Stimulated activated effector memory CD8-positive, alpha-beta T cell treated with anti-CD3 and anti-CD28 coated beads, Interleukin-12 subunit alpha, Interleukin-12 subunit beta, amount 100 ng/mL, for 72 hours (primary cell): ENCODE results near the gene POMT1.
A peak's percentile ranks its signal among the peaks of the same experiment; 100 is the strongest.
"Not testable (repeated sequence)": the region's sequence is repeated elsewhere in the genome, so short reads cannot be mapped to it uniquely, and the experiment has no call there.

Experiments
- ATAC-seq: fragments of 150-1000 bp; cut with Tn5 transposase; 2 replicates; pipeline ENCODE4 v1.10.0; 2021
- DNase-seq, 2 donors: peaks; one replicate each; pipeline ENCODE4 v3.0.0; 2021 to 2022; ENCODE audit warnings: low spot score in 2 of 2
- H3K27ac Mint-ChIP-seq: one replicate; pipeline ENCODE4 v1.8.0; 2022; ENCODE audit warnings: mild to moderate bottlenecking, mixed read lengths
- H3K36me3 Mint-ChIP-seq: one replicate; pipeline ENCODE4 v1.8.0; 2022; ENCODE audit warnings: mild to moderate bottlenecking, mixed read lengths
- H3K4me1 Mint-ChIP-seq: one replicate; pipeline ENCODE4 v1.8.0; 2022; ENCODE audit warnings: mixed read lengths
- H3K4me3 Mint-ChIP-seq: one replicate; pipeline ENCODE4 v1.8.0; 2022; ENCODE audit warnings: mild to moderate bottlenecking, mixed read lengths
- H3K9me3 Mint-ChIP-seq: one replicate; pipeline ENCODE4 v1.8.0; 2022; ENCODE audit warnings: mixed read lengths

The POMT1 gene

DNA sequence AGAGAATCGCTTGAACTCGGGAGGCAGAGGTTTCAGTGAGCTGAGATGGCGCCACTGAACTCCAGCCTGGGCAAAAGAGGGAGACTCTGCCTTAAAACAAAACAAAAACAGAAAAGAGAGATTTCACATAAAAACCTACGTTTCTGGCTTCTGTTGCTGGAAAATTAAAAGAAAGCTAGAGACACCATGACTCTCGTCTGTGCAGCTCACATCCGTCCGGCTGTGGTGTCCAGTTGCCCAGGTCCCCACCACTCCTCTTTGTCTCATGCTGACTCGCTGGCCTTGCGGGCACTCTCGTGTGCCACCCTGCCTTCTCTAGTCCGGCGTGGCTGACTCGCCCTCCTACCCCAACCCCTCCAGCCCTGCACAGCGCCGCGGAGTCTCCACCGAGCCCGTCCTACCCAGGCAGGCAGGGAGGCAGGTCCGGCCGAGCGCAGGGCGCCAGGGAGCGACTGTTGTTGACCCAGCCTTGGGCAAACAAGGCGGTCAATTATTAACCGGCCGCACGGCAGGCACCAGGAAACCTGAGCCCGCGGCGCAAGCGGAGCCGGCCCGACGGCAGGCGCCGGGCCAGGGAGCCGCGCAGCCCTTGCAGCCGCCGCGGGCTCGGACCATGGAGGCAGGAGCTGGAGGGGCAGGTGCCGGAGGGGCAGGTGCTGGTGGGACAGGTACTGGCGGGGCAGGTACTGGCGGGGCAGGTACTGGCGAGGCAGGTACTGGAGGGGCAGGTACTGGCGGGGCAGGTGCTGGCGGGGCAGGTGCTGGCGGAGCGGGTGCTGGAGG lies 42.5 kb downstream of the POMT1 start, which contains the start of gene PRRT1B:
TSS of gene PRRT1B (plus strand) at position 521 of the 783 bp plus-strand sequence. CDS start at position 614, 93 bp downstream.
- Mint-ChIP-seq H3K36me3 (peaks cover 5% of the 10 kb centered on the region), H3K27ac (no peak within 1 kb of the TSS), H3K9me3 (peaks cover 6% of the 10 kb centered on the region), H3K4me1 (peaks cover 25% of the 10 kb centered on the region), H3K4me3 (peak within 1 kb of the TSS; percentile 59)
- DNase-seq (no peak), ATAC-seq (no peak)

DNA sequence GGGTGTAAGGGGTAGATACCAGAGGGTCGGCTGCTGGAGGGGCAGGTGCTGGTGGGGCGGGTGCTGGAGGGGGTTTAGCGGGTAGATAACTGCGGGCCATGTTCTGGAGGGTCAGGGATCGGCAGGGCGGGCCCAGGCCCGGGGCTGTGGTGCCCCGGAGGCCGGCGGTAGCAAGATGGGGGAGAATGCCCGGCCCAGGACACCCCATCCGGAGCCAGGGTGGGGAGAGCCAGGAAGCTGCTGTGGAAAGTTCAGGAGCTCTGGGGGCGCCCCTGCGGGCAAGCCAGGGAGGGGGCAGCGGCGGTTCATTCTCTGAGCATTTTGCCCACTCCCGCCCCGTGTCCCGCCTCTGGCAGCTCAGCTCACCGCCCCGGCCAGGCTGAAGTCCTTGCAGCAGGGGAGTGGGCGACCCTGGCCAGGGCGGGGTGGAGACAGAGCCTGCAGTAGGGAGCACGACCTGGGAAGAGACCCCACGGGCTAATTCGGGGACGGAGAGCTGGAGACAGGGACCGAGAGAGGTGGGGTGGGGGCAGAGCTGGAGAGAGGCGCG lies 43.1 kb downstream of the POMT1 start:
- Mint-ChIP-seq H3K36me3 (no peaks in the 10 kb centered on the region), H3K27ac (no peak overlapping the region), H3K4me1 (peaks cover 19% of the 10 kb centered on the region), H3K4me3 (peak overlapping the region; percentile 59), H3K9me3 (peaks cover 6% of the 10 kb centered on the region)
- DNase-seq: no peak
- ATAC-seq: no peak

DNA sequence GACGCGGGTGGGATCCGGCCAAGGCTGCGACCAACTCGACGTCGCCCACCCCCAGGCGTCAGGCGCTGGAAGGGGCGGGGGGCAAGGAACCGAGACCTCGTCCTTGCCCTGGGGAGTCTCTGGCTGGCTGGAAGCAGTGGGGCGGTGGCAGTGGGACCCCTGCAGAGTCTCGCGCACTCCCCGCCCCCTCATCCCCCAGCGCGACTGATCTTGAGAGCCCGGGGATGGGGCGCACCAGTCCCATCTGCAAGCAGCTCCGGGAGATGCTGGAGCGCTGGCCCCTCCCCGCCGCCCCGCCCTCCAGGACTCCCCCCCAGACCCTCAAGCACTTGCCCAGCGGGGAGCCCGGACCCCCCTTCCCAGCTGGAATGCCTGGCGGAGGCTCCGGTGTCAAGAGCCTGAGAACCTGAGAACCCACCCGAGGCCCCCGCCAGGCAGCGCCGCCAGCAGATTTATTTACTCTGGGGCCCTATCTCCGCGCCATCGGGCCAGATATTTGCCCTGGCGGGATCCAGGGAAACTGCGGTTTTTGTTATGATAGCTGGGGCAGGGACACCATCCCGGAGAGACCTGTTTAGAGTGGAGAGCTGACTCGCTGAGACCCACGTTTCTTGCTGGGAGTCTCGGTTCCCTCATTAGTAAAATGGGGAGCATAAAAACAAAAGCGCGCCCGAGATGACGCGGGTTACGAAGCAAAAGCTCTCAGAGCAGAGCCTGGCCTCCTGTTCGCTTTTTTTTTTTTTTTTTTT lies 43.8 kb downstream of the POMT1 start:
- H3K4me3 Mint-ChIP-seq: peak overlapping the region; percentile 59
- DNase-seq (no peak), ATAC-seq (peak; percentile 37)
- peaks cover 18% of the 10 kb centered on the region for H3K4me1 Mint-ChIP-seq
- H3K9me3 Mint-ChIP-seq: peaks cover 6% of the 10 kb centered on the region
- no peak overlapping the region for H3K27ac Mint-ChIP-seq
- no peaks in the 10 kb centered on the region for H3K36me3 Mint-ChIP-seq

DNA sequence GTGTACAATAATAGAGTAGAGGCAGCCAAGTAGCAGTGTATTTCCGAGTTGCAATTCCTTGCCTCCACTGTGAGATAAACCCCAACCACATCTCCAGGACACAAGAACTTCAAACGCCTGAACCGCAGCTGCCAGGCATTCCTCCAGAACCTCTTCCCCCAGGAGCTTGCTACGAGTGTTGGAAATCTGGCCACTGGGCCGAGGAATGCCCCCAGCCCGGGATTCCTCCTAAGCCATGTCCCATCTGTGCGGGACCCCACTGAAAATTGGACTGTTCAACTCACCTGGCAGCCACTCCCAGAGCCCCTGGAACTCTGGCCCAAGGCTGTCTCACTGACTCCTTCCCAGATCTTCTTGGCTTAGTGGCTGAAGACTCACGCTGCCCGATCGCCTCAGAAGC lies 46.5 kb downstream of the POMT1 start:
- DNase-seq, H3K27ac Mint-ChIP-seq, H3K36me3 Mint-ChIP-seq, H3K4me3 Mint-ChIP-seq, H3K9me3 Mint-ChIP-seq, ATAC-seq: not testable (repeated sequence)
- peaks cover 18% of the 10 kb centered on the region for H3K4me1 Mint-ChIP-seq

DNA sequence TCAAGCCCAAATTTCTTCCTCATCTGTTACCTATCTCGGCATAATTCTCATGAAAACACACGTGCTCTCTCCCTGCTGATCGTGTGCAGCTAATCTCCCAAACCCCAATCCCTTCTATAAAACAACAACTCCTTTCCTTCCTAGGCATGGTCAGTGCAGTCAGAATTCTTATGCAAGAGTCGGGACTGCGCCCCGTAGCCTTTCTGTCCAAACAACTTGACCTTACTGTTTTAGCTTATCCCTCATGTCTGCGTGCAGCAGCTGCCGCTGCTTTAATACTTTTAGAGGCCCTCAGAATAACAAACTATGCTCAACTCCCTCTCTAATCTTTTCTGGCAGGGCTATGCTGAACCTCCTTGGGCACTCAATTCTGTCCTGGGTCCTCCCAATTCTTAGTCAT lies 47.7 kb downstream of the POMT1 start:
- DNase-seq, H3K36me3 Mint-ChIP-seq, H3K9me3 Mint-ChIP-seq, H3K27ac Mint-ChIP-seq, H3K4me3 Mint-ChIP-seq, ATAC-seq: not testable (repeated sequence)
- H3K4me1 Mint-ChIP-seq: peaks cover 18% of the 10 kb centered on the region

DNA sequence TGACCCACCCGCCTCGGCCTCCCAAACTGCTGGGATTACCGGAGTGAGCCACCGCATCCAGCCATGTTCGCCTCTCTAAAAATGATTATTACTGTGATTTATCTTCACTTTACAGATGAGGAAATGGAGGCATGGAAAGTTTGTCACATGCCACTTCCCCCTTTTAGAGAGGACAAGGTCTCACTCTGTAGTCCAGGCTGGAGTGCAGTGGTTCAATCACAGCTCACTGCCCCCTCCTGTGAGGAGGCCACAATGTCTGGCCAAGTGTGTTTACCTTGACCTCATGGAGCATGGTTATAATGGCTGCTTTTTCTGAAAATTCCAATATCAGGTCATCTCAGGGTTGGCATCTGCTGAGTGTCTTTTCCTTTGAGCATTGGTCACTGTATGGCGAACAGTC lies 49.3 kb downstream of the POMT1 start:
- peaks cover 17% of the 10 kb centered on the region for H3K4me1 Mint-ChIP-seq
- no peak overlapping the region for H3K27ac Mint-ChIP-seq
- ATAC-seq (no peak), DNase-seq (no peak)
- H3K4me3 Mint-ChIP-seq: no peak overlapping the region
- H3K9me3 Mint-ChIP-seq: no peaks in the 10 kb centered on the region
- no peaks in the 10 kb centered on the region for H3K36me3 Mint-ChIP-seq

DNA sequence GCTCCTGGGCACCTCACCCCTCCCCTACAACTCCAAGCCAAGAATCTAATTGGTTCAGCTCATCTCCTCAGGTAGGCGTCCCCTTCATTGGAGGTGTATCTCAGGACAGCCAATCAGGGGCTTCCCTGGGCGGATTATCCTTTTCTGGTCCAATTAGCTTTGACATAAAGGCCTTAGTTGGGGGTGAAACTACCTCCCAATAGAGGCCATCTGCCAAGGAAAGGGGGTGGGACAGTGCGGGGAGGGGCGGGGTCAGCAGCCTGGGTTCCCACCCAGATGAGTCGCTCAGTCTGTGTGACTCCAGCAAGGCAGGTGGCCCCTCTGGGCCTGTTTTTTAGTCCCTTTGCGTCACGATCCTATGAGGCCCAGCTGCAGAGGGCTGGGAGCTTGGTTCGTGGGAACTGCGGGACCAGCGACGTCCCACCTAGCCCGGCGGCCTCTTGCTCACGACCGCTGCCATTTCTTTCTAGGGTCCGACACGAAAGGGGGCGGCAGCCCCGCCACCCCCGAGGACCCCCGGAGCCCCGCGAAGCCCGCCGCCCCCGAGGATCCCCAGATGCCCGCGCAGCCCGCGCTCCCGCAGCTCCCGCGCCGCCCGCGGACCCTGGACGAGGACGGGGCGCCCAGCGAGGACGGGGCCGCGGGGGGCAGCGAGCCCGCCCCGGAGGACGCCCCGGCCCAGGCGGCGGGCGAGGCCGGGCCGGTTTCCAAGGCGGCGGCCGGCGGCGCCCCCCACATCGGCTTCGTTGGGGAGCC lies 51.5 kb downstream of the POMT1 start:
- no peak for DNase-seq
- no peak overlapping the region for H3K4me3 Mint-ChIP-seq
- H3K36me3 Mint-ChIP-seq: peaks cover 5% of the 10 kb centered on the region
- H3K9me3 Mint-ChIP-seq: no peaks in the 10 kb centered on the region
- no peak overlapping the region for H3K27ac Mint-ChIP-seq
- no peak for ATAC-seq
- no peaks in the 10 kb centered on the region for H3K4me1 Mint-ChIP-seq

DNA sequence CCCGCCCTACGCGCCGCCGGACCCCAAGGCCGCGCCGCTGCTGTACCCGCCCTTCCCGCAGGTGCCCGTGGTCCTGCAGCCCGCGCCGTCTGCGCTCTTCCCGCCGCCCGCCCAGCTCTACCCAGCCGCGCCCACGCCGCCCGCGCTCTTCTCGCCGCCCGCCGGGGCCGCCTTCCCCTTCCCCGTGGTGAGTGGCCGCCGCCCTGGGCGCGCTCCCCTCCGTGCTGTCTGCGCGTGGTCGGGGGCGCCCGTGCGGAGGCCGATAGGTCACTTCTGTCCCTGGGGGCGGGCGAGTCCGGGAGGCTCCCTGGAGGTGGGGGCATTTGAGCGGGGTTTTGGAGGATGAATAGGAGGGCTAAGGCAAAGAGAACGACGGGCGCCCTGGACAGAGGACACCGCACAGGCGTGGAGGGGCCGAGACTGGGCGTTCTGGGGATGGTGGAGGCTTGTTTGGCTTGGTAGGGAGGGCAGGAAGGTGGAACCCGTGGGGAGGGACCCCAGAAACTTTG lies 52.2 kb downstream of the POMT1 start:
- no peaks in the 10 kb centered on the region for H3K4me1 Mint-ChIP-seq
- H3K27ac Mint-ChIP-seq: no peak overlapping the region
- H3K36me3 Mint-ChIP-seq: peaks cover 5% of the 10 kb centered on the region
- H3K4me3 Mint-ChIP-seq: peak overlapping the region; percentile 22
- peak; percentile 31 for ATAC-seq
- DNase-seq: no peak
- H3K9me3 Mint-ChIP-seq: no peaks in the 10 kb centered on the region

DNA sequence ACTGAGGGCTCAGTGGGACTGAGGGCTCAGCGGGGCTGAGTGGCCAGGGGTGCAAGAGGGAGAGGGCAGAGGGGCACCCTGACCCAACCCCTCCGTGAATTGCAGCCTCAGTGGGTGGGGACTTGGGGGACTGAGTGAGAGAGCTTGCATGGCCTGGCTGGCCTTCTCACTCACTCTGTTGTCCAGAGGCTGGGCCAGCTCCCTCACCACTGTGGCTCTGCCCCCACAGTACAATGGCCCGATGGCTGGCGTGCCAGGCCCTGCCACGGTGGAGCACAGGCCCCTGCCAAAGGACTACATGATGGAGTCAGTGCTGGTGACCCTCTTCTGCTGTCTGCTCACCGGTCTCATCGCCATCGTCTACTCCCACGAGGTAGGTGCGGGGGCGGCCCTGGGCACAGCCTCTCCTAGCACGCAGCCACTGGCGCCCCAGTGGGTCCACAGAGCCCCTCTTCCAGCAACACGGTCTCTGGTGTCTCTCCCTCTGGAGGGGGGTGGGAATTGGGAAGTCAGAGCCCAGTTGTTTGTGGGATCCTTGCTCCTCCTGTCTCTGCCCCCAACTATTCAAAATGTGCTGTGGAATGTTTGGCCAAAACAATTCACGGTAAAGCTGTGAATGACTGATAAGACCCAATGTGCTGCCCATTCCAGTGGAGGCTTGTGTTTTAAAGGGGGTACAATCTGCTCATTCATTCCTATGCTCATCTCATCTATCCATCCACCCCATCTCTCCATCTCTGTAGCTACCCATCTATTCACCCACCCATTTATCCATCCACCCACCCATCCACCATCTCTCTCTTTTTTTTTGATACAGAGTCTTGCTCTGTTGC lies 53.3 kb downstream of the POMT1 start:
- H3K4me1 Mint-ChIP-seq: no peaks in the 10 kb centered on the region
- DNase-seq (no peak), ATAC-seq (no peak)
- H3K9me3 Mint-ChIP-seq: no peaks in the 10 kb centered on the region
- H3K36me3 Mint-ChIP-seq: peaks cover 5% of the 10 kb centered on the region
- no peak overlapping the region for H3K4me3 Mint-ChIP-seq
- no peak overlapping the region for H3K27ac Mint-ChIP-seq

DNA sequence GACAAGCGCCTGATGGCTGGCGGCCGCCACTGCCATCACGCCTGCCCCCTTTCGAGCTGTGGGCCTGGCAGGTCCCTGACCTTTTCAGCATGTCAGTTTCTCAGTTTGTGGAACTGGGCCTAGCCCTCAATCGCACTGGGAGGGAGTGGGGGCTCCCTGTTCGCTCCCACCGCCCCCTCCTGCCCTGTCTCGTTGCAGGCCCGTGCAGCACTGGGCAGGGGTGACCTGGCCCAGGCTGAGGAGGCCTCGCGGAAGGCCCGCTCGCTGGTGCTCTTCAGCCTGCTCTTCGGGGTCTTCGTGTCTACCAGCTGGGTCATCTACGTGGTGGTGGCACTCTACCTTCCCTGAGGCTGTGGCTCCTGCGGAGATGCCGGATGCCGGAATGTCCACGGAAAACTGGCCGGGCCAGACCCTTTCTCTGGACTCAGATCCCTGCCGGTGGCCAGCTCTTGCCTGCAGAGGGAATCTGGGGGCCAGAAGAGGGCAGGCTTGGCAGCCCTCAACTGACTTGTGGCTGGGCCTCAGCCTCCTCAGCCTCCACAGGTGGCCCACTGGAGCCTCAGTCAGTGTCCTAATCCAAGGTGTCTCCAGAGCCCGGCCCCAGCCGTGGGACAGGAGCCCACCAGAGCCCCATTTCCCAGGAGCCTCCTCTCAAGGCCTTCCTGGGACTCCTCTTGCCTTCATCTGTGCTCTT lies 55.3 kb downstream of the POMT1 start:
- Mint-ChIP-seq H3K36me3 (peaks cover 5% of the 10 kb centered on the region), H3K4me1 (no peaks in the 10 kb centered on the region), H3K9me3 (no peaks in the 10 kb centered on the region), H3K4me3 (no peak overlapping the region), H3K27ac (no peak overlapping the region)
- DNase-seq (no peak), ATAC-seq (no peak)

DNA sequence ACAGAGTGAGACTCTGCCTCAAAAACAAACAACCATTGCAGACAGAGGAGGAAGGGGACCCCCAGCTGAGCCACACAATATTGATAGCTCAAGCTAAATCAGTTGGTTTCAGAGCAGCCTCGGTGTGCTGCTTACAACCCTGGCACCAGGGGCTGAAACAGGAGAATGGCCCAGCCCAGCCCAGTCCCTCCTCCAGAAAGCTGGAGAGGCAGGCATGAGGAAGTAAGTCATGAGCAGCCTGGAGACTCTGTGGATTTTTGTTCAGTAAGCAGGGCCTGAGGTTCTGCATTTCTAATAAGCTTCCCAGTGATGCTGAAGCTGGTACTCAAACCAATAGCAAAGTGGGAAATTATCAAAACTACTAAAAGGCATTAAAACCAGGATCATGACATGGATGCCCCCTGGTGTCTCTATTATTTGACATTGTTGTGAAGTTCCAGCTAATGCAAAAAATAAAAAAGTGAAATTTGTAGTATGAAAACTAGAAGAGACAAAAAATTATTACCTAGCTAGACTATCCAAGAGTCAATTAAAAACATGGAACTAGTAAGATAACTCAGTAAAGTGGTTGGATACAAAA lies 56.8 kb downstream of the POMT1 start:
- no peak for ATAC-seq

DNA sequence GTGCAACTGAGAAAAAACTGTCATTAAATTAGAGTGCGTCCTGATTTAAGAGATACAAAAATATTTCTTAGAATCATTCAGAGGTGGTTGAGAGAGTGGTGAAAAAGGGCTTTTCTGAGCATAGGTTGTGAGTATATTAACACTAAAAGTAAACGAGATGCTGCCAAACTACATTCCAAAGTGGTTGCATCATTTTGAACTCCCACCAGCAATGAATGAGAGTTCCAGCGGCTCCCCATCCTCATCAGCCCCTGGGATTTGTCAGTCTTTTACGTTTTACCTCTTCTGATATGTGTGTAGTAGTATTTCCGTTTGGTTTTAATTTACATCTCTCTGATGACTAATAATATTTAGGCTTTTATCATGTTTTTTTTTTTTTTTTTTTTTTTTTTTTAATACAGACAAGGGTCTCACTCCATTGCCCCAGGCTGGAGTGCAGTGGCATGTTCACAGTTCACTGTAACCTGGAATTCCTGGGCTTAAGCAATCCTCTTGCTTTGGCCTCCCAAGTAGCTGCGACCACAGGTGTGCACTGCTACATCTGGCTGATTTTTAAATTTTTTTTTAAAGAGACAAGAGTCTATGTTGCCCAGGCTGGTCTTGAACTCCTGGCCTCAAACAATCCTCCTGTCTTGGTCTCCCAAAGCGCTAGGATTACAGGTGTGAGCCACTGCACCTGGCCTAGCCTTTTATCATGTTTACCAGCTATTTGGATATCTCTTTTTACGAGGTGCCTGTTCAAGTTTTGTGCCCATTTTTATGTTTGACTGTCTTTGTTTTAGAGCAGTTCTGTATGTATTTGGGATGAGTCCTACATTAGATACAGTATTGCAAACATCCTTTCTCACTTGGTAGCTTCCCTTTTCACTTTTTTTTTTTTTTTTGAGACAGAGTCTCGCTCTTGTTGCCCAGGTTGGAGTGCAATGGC lies 59.6 kb downstream of the POMT1 start:
- Mint-ChIP-seq H3K9me3 (no peaks in the 10 kb centered on the region), H3K4me3 (no peak overlapping the region), H3K36me3 (peaks cover 20% of the 10 kb centered on the region), H3K4me1 (no peaks in the 10 kb centered on the region), H3K27ac (no peak overlapping the region)
- ATAC-seq: no peak
- DNase-seq: no peak

More for the DNA sequence above, 56.8 kb downstream of the POMT1 start:
- Mint-ChIP-seq H3K36me3 (peaks cover 5% of the 10 kb centered on the region), H3K9me3 (no peaks in the 10 kb centered on the region), H3K27ac (no peak overlapping the region), H3K4me1 (no peaks in the 10 kb centered on the region), H3K4me3 (no peak overlapping the region)
- DNase-seq: no peak

DNA sequence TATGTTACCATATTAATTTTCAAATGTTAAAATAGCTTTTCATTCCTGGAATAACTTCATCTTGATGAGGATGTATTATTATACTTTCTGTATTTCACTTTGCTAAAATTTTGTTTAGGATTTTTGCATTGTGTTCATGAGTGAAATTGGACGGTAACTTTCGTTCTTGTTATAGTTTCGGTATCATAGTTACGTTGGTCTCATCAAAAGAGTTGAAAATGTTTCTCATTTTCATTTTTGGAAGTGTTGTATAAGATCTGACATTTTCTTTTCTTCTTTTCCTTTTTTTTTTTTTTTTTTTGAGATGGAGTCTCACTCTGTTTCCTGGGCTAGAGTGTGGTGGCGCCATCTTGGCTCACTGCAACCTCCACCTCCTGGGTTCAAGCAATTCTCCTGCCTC lies 62.7 kb downstream of the POMT1 start:
- Mint-ChIP-seq H3K36me3 (peaks cover 41% of the 10 kb centered on the region), H3K4me3 (no peak overlapping the region), H3K9me3 (no peaks in the 10 kb centered on the region), H3K4me1 (no peaks in the 10 kb centered on the region), H3K27ac (no peak overlapping the region)
- DNase-seq (no peak), ATAC-seq (no peak)
